GM12878 (cell line): Measurements from ENCODE around the gene COMMD7. TPM values are rescaled to one million over a fixed set of nuclear protein-coding genes. Genes with fewer than 3 reads are reported as not detected.

Source experiments
- CBFB ChIP-seq: IDR thresholded peaks from 2 replicates; pipeline ENCODE4 v1.6.1; 2016; ENCODE audit warnings: antibody characterized with exemption, low read depth
- CBX5 ChIP-seq: sonication (generic); IDR thresholded peaks from 2 replicates; pipeline ENCODE4 v1.6.1; 2016; ENCODE audit warnings: low read depth, moderate library complexity, mild to moderate bottlenecking, inconsistent platforms
- CREB1 ChIP-seq: IDR thresholded peaks from 2 replicates; pipeline ENCODE4 v1.6.1; 2012; ENCODE audit warnings: low read depth, mild to moderate bottlenecking, inconsistent platforms
- DPF2 ChIP-seq: fragments of 450-650 bp; IDR thresholded peaks from 2 replicates; pipeline ENCODE4 v1.6.1; 2017; ENCODE audit warnings: mild to moderate bottlenecking
- IKZF1 ChIP-seq: fragments of 450-650 bp; conservative IDR thresholded peaks from 2 replicates; pipeline ENCODE4 v1.6.1; 2017; ENCODE audit warnings: antibody characterized with exemption, mild to moderate bottlenecking
- LARP7 ChIP-seq: fragments of 450-650 bp; IDR thresholded peaks from 2 replicates; pipeline ENCODE4 v1.6.1; 2017; ENCODE audit warnings: mild to moderate bottlenecking
- MXI1 ChIP-seq: fragments of 150-350 bp; IDR thresholded peaks from 2 replicates; pipeline ENCODE4 v1.6.1; 2011; ENCODE audit warnings: low read depth, mild to moderate bottlenecking, inconsistent platforms, low read length, improper control_type of control experiment
- NFXL1 ChIP-seq: fragments of 450-650 bp; IDR thresholded peaks from 2 replicates; pipeline ENCODE4 v1.6.1; 2017; ENCODE audit warnings: antibody characterized with exemption, mild to moderate bottlenecking, borderline replicate concordance
- NFYB ChIP-seq: IDR thresholded peaks from 2 replicates; pipeline ENCODE4 v1.6.1; 2011; ENCODE audit warnings: low read depth, mild to moderate bottlenecking, low read length, improper control_type of control experiment, moderate library complexity; ENCODE audit not compliant: insufficient read depth
- NR2F1 ChIP-seq: fragments of 450-650 bp; conservative IDR thresholded peaks from 2 replicates; pipeline ENCODE4 v1.6.1; 2017; ENCODE audit warnings: mild to moderate bottlenecking
- RUNX3 ChIP-seq: IDR thresholded peaks from 2 replicates; pipeline ENCODE4 v1.6.1; 2012; ENCODE audit warnings: low read length, inconsistent platforms
- TAF1 ChIP-seq: IDR thresholded peaks from 2 replicates; pipeline ENCODE4 v1.6.1; 2011; ENCODE audit warnings: mild to moderate bottlenecking, low read depth, low read length, borderline replicate concordance
- TCF3 ChIP-seq: IDR thresholded peaks from 2 replicates; pipeline ENCODE4 v1.6.1; 2012; ENCODE audit warnings: low read depth, mild to moderate bottlenecking, low read length, borderline replicate concordance; ENCODE audit not compliant: insufficient read depth
- polyA plus RNA-seq, 11 experiments: library from polyadenylated mRNA; depleted of rRNA in 4 of 11; unstranded in 6 of 11; stranded (reverse) in 5 of 11; fragments of >200 nt; fragmentation: Nextera tagmentation in 4 of 11; fragmentation: Illumina TruSeq in 1 of 11; extraction: Ambion mirVana in 4 of 11; extraction: Trizol in 1 of 11; gene quantifications; 1 replicate in 1 of 11; 2 replicates in 10 of 11; pipeline versions ENCODE4 v1.2.1 to v1.2.3, GENCODE V29; 2011 to 2016; ENCODE audit warnings: inconsistent platforms in 2 of 11, missing spikeins in 2 of 11, low read depth in 1 of 11
- total RNA-seq, 4 experiments: library from RNA; depleted of rRNA in 3 of 4; stranded (reverse); fragments of >200 nt in 3 of 4; fragmentation: Illumina TruSeq in 1 of 4; extraction: Trizol in 1 of 4; gene quantifications; 2 replicates each; pipeline versions ENCODE4 v1.2.1 to v1.2.3, GENCODE V29; 2013 to 2021
- TF ChIP-seq, protein P1 (sequence below): fragments of 450-650 bp; IDR thresholded peaks from 2 replicates; pipeline ENCODE4 v1.6.1; 2017; ENCODE audit warnings: mild to moderate bottlenecking, moderate library complexity
- TF ChIP-seq, protein P2 (sequence below): fragments of 450-650 bp; formaldehyde crosslinking; IDR thresholded peaks from 2 replicates; pipeline ENCODE4 v1.5.0; 2022; ENCODE audit warnings: mild to moderate bottlenecking, missing genetic modification characterization
- TF ChIP-seq, protein P3 (sequence below): fragments of 450-650 bp; IDR thresholded peaks from 2 replicates; pipeline ENCODE4 v1.6.1; 2017; ENCODE audit warnings: antibody characterized with exemption, mild to moderate bottlenecking, moderate library complexity
- TF ChIP-seq, protein P4 (sequence below): IDR thresholded peaks from 2 replicates; pipeline ENCODE4 v1.6.1; 2012; ENCODE audit warnings: low read depth, low read length, improper control_type of control experiment

Gene COMMD7
- total and polyA plus RNA-seq, 10 of the 15 experiments (the other 5 are each of a cell fraction or from before 2014, with no cell fraction given): 9.1 to 61.0 (median 27.7) TPM

DNA sequence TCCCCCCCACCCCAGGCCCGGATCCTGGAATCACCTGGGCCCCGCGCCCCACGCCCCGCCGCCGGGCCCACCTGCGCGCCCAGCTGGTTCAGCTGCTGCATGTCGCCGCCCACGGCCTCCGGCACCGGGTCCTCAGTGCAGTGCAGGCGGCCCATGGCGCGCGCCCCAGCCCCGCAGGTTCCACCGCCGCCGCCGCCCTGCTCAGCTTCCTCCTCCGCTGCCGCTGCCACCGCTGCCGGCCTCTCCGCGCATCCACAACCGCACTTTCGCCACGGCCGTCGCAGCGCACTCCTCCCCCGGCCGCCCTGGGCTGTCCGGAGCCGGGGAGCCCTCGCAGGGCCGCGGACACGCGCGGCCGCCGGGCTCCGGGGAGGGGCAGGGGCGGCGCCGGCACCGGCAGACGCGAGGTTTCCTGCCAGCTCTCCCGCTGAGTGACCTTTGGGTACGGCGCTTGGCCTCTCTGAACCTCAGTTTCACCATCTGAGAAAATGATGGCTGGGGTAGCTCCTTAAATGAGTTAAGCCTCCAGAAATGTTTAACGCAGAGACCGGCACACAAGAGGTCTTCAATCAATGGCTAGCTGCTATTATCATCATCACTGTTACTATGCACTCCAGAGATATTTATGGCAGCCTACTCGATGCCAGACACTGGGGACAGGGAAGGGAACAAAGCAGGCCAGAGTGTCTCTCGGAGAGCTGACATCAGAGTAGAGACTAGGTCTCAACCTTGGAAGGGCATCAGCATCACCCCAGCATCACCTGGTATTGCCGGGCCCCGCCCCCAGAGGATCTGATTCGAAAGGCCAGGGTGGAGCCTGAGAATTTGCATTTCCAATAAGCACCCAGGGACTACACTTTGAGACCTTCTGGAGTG lies at the start of gene COMMD7 (continued):
- TF ChIP-seq, protein P1, sequence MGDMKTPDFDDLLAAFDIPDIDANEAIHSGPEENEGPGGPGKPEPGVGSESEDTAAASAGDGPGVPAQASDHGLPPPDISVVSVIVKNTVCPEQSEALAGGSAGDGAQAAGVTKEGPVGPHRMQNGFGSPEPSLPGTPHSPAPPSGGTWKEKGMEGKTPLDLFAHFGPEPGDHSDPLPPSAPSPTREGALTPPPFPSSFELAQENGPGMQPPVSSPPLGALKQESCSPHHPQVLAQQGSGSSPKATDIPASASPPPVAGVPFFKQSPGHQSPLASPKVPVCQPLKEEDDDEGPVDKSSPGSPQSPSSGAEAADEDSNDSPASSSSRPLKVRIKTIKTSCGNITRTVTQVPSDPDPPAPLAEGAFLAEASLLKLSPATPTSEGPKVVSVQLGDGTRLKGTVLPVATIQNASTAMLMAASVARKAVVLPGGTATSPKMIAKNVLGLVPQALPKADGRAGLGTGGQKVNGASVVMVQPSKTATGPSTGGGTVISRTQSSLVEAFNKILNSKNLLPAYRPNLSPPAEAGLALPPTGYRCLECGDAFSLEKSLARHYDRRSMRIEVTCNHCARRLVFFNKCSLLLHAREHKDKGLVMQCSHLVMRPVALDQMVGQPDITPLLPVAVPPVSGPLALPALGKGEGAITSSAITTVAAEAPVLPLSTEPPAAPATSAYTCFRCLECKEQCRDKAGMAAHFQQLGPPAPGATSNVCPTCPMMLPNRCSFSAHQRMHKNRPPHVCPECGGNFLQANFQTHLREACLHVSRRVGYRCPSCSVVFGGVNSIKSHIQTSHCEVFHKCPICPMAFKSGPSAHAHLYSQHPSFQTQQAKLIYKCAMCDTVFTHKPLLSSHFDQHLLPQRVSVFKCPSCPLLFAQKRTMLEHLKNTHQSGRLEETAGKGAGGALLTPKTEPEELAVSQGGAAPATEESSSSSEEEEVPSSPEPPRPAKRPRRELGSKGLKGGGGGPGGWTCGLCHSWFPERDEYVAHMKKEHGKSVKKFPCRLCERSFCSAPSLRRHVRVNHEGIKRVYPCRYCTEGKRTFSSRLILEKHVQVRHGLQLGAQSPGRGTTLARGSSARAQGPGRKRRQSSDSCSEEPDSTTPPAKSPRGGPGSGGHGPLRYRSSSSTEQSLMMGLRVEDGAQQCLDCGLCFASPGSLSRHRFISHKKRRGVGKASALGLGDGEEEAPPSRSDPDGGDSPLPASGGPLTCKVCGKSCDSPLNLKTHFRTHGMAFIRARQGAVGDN: peak; percentile 47; the same call in 1 of the 2 replicates
- peak; percentile 82 for TF ChIP-seq NR2F1
- no peak for TF ChIP-seq CBX5
- TF ChIP-seq, protein P2, sequence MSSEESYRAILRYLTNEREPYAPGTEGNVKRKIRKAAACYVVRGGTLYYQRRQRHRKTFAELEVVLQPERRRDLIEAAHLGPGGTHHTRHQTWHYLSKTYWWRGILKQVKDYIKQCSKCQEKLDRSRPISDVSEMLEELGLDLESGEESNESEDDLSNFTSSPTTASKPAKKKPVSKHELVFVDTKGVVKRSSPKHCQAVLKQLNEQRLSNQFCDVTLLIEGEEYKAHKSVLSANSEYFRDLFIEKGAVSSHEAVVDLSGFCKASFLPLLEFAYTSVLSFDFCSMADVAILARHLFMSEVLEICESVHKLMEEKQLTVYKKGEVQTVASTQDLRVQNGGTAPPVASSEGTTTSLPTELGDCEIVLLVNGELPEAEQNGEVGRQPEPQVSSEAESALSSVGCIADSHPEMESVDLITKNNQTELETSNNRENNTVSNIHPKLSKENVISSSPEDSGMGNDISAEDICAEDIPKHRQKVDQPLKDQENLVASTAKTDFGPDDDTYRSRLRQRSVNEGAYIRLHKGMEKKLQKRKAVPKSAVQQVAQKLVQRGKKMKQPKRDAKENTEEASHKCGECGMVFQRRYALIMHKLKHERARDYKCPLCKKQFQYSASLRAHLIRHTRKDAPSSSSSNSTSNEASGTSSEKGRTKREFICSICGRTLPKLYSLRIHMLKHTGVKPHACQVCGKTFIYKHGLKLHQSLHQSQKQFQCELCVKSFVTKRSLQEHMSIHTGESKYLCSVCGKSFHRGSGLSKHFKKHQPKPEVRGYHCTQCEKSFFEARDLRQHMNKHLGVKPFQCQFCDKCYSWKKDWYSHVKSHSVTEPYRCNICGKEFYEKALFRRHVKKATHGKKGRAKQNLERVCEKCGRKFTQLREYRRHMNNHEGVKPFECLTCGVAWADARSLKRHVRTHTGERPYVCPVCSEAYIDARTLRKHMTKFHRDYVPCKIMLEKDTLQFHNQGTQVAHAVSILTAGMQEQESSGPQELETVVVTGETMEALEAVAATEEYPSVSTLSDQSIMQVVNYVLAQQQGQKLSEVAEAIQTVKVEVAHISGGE (CRISPR knock-in tag): no peak
- peak; percentile 76; the same call in 1 of the 2 replicates for TF ChIP-seq NFXL1
- peak; percentile 87 for TF ChIP-seq LARP7
- peak; percentile 82 for TF ChIP-seq IKZF1
- no peak for TF ChIP-seq CBFB
- TF ChIP-seq, protein P3, sequence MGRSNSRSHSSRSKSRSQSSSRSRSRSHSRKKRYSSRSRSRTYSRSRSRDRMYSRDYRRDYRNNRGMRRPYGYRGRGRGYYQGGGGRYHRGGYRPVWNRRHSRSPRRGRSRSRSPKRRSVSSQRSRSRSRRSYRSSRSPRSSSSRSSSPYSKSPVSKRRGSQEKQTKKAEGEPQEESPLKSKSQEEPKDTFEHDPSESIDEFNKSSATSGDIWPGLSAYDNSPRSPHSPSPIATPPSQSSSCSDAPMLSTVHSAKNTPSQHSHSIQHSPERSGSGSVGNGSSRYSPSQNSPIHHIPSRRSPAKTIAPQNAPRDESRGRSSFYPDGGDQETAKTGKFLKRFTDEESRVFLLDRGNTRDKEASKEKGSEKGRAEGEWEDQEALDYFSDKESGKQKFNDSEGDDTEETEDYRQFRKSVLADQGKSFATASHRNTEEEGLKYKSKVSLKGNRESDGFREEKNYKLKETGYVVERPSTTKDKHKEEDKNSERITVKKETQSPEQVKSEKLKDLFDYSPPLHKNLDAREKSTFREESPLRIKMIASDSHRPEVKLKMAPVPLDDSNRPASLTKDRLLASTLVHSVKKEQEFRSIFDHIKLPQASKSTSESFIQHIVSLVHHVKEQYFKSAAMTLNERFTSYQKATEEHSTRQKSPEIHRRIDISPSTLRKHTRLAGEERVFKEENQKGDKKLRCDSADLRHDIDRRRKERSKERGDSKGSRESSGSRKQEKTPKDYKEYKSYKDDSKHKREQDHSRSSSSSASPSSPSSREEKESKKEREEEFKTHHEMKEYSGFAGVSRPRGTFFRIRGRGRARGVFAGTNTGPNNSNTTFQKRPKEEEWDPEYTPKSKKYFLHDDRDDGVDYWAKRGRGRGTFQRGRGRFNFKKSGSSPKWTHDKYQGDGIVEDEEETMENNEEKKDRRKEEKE: 0 out of 2 replicates have a peak, but pooled peaks have one; percentile 46
- TF ChIP-seq CREB1: 0 out of 2 replicates have a peak, but pooled peaks have one; percentile 27
- TF ChIP-seq TCF3: 0 out of 2 replicates have a peak, but pooled peaks have one; percentile 54
- TF ChIP-seq, protein P4, sequence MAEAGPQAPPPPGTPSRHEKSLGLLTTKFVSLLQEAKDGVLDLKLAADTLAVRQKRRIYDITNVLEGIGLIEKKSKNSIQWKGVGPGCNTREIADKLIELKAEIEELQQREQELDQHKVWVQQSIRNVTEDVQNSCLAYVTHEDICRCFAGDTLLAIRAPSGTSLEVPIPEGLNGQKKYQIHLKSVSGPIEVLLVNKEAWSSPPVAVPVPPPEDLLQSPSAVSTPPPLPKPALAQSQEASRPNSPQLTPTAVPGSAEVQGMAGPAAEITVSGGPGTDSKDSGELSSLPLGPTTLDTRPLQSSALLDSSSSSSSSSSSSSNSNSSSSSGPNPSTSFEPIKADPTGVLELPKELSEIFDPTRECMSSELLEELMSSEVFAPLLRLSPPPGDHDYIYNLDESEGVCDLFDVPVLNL: no peak
- TF ChIP-seq DPF2: peak; percentile 67
- TF ChIP-seq MXI1: no peak
- no peak for TF ChIP-seq RUNX3
- TF ChIP-seq TAF1: peak; percentile 49; the same call in 1 of the 2 replicates
- 0 out of 2 replicates have a peak, but pooled peaks have one; percentile 33 for TF ChIP-seq NFYB
